Ascending aorta (tissue), 2 donors: ENCODE results near the gene EFCAB12. TPM values are rescaled to one million over a fixed set of nuclear protein-coding genes. Genes with fewer than 3 reads are reported as not detected.

Experiments used
- DNase-seq, 2 donors: peaks; one replicate each; pipeline ENCODE4 v3.0.0-alpha.2; 2019; ENCODE audit warnings: low spot score in 2 of 2
- H3K27ac ChIP-seq, 2 donors: fragments of 200-600 bp; sonication (generic); one replicate each; pipeline ENCODE4 v1.5.1; 2016 to 2017; ENCODE audit warnings: mild to moderate bottlenecking in 1 of 2
- H3K27me3 ChIP-seq: fragments of 200-600 bp; sonication (generic); one replicate; pipeline ENCODE4 v1.5.1; 2017
- H3K36me3 ChIP-seq, 2 donors: fragments of 200-600 bp; sonication (generic); one replicate each; pipeline ENCODE4 v1.5.1; 2016
- H3K4me1 ChIP-seq, 2 donors: fragments of 200-600 bp; sonication (generic); one replicate each; pipeline ENCODE4 v1.5.1; 2016 to 2017; ENCODE audit warnings: mild to moderate bottlenecking in 1 of 2
- H3K4me3 ChIP-seq, 2 donors: fragments of 200-600 bp; sonication (generic); one replicate each; pipeline ENCODE4 v1.5.1; 2016 to 2017; ENCODE audit warnings: mild to moderate bottlenecking in 1 of 2
- H3K9me3 ChIP-seq, 2 donors: fragments of 200-600 bp; sonication (generic); one replicate each; pipeline ENCODE4 v1.5.1; 2016
- CTCF ChIP-seq, 3 experiments: fragments of 200-600 bp in 2 of 3; fragments of 450-650 bp in 1 of 3; sonication (generic) in 2 of 3; IDR thresholded peaks; one replicate each; pipeline ENCODE4 v1.5.1; 2016 to 2019; ENCODE audit warnings: antibody characterized with exemption in 3 of 3, mild to moderate bottlenecking in 1 of 3, moderate library complexity in 1 of 3
- intact Hi-C: fragments of 100-400 bp; cut with DNase I; formaldehyde crosslinking; loops from one replicate; pipeline ENCODE4 v1.15.1; 2023
- total RNA-seq: library from RNA; depleted of rRNA; stranded (reverse); fragments of >200 nt; gene quantifications from one replicate; pipeline ENCODE4 v1.1.0, GENCODE V29; 2016

The EFCAB12 gene
- total RNA-seq, 1 donor from 2014 or later, result not detected

DNA sequence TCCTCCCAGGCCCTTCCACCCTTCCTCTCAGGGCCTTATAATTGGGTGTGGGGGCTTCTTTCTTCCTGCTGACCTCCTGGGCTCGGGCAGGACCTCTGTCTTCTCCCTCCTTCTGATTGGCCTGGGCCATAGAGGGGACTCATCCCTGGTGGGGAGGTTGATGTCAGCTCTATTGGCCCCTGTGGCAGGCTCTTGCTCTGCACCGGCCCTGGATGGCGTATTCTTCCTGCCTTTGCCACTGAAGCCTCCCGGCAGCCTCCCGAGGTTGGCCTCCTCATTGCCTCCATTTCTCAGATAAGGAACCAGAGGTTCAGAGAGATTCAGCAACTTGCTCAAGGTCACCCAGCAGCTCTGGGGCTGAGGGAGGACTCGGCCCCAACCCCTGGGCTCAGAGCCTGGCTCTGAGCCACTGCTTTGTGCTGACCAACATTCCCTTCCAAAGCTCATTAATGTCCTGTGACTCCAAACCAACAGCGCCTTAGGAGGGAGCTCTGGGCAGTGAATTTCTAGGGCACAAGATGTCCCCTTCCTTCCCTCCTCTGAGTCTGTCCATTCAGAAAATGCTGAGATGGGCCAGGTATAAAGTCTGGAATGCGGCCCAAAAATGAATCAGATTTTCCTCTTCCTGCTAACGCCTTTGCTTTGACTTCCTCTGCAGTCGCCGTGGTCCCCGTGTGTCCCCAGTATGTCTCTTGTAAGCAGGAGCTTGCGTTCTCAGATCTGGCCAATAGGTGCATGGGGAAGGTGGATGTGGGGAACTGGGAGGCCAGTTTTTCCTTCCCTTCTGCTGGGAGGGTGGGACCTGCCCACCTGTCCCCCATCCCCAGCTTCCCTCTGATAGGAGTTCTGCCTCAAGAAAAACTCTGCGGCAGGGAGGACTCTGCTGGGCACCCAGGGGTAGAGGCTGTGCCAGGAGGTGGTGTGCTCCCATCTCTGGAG, 75.5 kb downstream of the EFCAB12 start:
- Histone ChIP-seq H3K27ac (no peak overlapping the region), H3K27me3 (no peaks in the 10 kb centered on the region), H3K4me1 (no peaks in the 10 kb centered on the region), H3K36me3 (no peaks in the 10 kb centered on the region), H3K9me3 (no peaks in the 10 kb centered on the region), H3K4me3 (no peak overlapping the region)
- intact Hi-C loops, result no loop called here
- TF ChIP-seq CTCF (IDR thresholded peaks at IDR 0.05), result no peak
- no peak for DNase-seq

DNA sequence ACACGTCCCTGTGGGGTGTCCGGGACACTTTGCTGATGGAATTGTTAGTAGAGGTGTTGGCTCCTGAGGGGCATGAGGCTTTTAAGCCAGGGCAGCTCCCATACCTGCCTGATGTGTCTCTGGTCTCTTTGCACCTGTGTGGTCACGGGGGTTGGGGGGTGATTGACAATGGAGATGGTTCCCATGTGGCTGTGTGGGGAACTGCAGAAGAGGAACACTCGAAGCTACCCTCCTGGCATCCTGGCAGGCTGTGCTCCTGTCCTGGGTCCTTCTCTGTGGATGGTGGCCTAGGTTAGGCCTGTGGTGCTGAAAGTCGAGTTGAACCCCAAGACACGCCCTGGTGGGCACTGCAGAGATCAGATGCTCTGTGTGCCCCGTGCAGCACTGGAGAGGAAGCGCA, 76.4 kb downstream of the EFCAB12 start:
- Histone ChIP-seq H3K27ac (no peak overlapping the region), H3K36me3 (no peaks in the 10 kb centered on the region), H3K27me3 (no peaks in the 10 kb centered on the region), H3K9me3 (no peaks in the 10 kb centered on the region), H3K4me3 (no peak overlapping the region), H3K4me1 (no peaks in the 10 kb centered on the region)
- DNase-seq, result no peak
- TF ChIP-seq CTCF (IDR thresholded peaks at IDR 0.05), result no peak
- intact Hi-C loops, result no loop called here

Other genes with a start within 250 kb of the EFCAB12 start
- gene CNBP, start 244.7 kb downstream of the EFCAB12 start, total RNA-seq, result 166 TPM
- gene COPG1, start 179.0 kb downstream of the EFCAB12 start, total RNA-seq, result 224 TPM
- gene HMCES, start 149.8 kb downstream of the EFCAB12 start, total RNA-seq, result 11.2 TPM
- 57.6 TPM for gene MBD4, start 11.3 kb upstream of the EFCAB12 start, total RNA-seq
- 51.1 TPM for gene IFT122, start 11.6 kb upstream of the EFCAB12 start, total RNA-seq
- gene RHO, start 100.0 kb upstream of the EFCAB12 start, total RNA-seq, result not detected
- not detected for gene H1-8, start 114.5 kb upstream of the EFCAB12 start, total RNA-seq
- gene PLXND1, start 178.0 kb upstream of the EFCAB12 start, total RNA-seq, result 407 TPM